Sciatic nerve (tissue), 2 donors: ENCODE results near the gene KRTAP10-8. TPM values are rescaled to one million over a fixed set of nuclear protein-coding genes. Genes with fewer than 3 reads are reported as not detected.
A peak's percentile ranks its signal among the peaks of the same experiment; 100 is the strongest.
"Not testable (repeated sequence)": the region's sequence is repeated elsewhere in the genome, so short reads cannot be mapped to it uniquely, and the experiment has no call there.

Experiments
- ATAC-seq: fragments of 200-7000 bp; cut with Tn5 transposase; one replicate; pipeline ENCODE4 v1.9.1; 2020; ENCODE audit warnings: mild to moderate bottlenecking, moderate library complexity
- DNase-seq: peaks from one replicate; pipeline ENCODE4 v3.0.0-alpha.2; 2020; ENCODE audit warnings: low spot score
- intact Hi-C: fragments of 100-400 bp; cut with DNase I; formaldehyde crosslinking; loops from one replicate; pipeline ENCODE4 v1.14.2; 2022
- total RNA-seq: library from RNA; stranded (reverse); fragmentation: NEBNext Ultra II Directional; extraction: Animal tissue kit (Norgen Biotek cat#: 25700); gene quantifications from one replicate; pipeline ENCODE4 v1.2.1, GENCODE V29; 2021
- donor health status: DM: no; HTN: no; CAD: no.
- donor health status: DM: no; HTN: no; CAD: no.

The KRTAP10-8 gene
- total RNA-seq, 1 donor from 2014 or later = not detected

DNA sequence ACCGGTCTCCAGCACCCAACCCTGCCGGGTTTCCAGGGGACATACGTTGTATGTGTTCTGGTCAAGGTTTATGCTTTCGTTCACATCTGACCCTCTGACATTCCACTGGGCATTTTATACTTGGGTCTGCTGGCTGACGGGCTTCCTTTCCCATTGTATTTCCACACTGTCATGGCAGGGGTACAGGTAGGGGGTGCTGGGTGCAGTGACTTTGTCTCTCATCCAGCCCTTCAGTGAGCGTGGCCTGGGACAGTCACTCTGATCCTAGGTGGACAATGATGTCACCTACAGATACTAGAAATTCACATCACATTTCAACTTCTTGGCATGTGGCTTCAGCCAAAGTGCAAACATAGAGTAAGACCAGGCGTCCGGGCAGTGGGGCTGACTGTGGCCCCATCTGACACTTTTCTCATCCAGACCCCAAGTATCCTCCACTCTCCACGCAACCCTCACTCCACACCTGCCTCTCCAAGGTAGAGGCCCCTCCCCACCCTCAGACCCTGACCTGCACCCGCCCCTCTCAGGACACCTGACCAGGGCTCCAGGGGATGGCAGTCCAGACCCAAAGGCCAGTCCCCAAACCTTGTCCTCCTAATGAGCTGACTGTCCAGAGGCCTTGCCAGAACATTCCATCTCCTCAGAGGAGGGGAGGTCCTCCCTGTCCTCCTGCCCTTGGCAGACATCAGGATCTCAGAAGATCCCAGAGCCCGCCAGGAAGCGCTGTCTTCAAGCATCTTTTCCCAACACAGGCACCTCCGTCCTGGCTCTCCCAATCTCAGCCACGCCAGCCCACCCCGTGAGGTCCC, 24.5 kb downstream of the KRTAP10-8 start:
- intact Hi-C loops = no loop called here
- no peak for ATAC-seq
- DNase-seq = peak; percentile 49

DNA sequence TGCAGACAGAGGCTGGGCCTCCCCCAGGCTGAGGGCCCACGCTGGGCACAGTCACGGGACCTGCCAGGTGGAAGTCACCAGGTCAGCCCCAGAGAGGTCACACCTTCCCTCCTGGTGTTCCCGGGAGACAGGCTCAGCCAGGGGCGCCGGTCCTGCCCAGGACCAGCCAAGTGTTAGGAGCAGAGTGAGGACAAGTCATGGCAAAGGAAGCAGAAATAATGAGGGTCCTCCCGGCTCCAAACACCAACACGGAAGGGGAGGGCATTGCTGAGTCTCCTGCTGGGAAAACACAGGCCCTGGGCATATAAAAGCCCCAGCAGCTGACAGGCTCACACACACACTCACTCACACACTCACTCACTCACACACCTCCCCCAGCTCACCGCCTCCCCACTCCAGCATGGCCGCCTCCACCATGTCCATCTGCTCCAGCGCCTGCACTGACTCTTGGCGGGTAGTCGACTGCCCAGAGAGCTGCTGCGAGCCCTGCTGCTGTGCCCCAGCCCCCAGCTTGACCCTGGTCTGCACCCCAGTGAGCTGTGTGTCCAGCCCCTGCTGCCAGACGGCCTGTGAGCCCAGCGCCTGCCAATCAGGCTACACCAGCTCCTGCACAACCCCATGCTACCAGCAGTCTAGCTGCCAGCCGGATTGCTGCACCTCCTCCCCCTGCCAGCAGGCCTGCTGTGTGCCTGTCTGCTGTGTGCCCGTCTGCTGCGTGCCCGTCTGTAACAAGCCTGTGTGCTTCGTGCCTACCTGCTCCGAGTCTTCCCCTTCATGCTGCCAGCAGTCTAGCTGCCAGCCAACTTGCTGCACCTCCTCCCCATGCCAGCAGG, 25.4 kb downstream of the KRTAP10-8 start, which contains the start of gene KRTAP10-10:
TSS of gene KRTAP10-10 (plus strand) at position 339 of the 833 bp plus-strand sequence. CDS start at position 401, 62 bp downstream.
- DNase-seq (peak; percentile 26), ATAC-seq (no peak)
- intact Hi-C loops = no loop called here

DNA sequence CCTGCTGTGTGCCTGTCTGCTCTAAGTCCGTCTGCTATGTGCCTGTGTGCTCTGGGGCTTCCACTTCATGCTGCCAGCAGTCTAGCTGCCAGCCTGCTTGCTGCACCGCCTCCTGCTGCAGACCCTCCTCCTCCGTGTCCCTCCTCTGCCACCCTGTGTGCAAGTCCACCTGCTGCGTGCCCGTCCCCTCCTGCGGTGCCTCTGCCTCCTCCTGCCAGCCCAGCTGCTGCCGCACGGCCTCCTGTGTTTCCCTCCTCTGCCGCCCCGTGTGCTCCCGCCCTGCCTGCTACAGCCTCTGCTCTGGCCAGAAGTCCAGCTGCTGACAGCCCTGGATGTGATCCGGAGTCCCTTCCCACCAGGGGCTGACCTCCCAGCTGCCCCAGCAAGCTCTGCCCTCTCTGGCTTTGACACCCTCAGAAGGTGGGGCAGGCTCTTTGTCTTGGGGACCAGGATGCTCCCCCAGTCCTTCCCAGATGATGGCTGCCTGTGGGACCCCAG, 26.0 kb downstream of the KRTAP10-8 start:
- ATAC-seq, intact Hi-C loops: not testable (repeated sequence)
- peak; percentile 35 for DNase-seq

- DNase-seq = peak; percentile 40
- ATAC-seq, intact Hi-C loops: not testable (repeated sequence)
These were observed 26.8 kb downstream of the KRTAP10-8 start for GRCh38 chr21:44638506-44639330.

DNA sequence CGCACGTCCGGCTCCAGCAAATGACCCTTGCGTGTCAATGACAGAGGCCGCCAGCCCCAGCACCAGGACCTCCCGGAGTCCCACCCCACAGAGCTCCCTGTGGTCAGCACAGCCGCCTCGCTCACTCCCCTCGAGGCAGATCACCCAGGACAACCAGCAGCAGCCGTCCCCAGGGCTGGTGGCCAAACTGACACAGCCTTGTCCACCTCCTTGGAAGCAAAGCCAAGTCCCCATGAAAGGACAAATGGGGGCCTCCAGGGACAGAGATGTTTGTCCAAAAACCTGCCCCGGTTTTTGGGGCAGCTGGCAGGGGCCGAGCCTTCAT, 27.4 kb downstream of the KRTAP10-8 start:
- peak; percentile 47 for DNase-seq
- intact Hi-C loops = no loop called here
- no peak for ATAC-seq

DNA sequence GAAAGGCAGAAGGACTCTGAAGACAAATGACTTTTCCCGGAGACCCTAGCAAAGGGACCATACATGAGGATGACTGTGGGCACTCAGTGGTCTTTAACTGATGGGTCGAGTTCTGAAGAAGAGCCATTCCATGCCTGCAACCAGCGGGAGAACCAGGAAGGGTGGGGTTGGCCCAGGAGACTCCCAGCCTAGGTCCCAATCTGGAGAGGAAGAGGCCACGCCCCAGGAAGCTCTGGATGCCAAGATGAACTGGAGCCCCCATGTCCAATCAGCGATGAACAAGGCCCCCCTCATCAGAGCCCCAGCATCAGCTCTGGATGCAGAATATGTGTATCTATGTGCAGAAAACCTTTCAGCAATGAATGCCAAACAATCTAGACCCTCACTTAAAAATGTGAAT, 28.9 kb downstream of the KRTAP10-8 start:
- intact Hi-C loops = no loop called here
- ATAC-seq (no peak), DNase-seq (peak; percentile 15)

GRCh38 chr21:44643741-44644310, 31.9 kb downstream of the KRTAP10-8 start:
- DNase-seq = peak; percentile 35
- no peak for ATAC-seq
- intact Hi-C loops = no loop called here

DNA sequence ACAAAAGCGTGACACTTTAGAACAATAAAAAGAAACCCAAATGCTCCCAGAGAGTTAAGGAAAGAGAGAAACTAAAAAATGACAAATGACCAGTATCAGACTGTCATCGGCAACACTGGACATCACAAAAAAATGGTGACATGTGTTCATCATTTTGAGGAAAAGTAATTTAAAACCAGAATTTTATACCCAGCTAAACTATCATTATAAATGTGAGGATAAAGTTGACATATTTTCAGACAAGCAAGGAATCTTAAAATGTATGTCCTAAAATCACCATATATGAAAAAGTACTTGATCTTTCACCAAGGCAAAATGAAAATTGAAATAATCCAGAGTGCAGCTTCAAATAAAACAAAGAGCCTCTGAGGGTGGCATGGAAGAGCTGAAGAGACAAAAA, 33.0 kb downstream of the KRTAP10-8 start:
- intact Hi-C loops = no loop called here

GRCh38 chr21:44646366-44647221, 34.7 kb downstream of the KRTAP10-8 start, which contains the start of gene KRTAP10-11:
TSS of gene KRTAP10-11 (plus strand) at chr21:44646414. CDS start at chr21:44646459, 45 bp downstream.
- intact Hi-C loops, ATAC-seq: not testable (repeated sequence)
- peak; percentile 14 for DNase-seq

More for the DNA sequence above, 33.0 kb downstream of the KRTAP10-8 start:
- no peak for DNase-seq
- no peak for ATAC-seq

GRCh38 chr21:44647222-44647552, 35.3 kb downstream of the KRTAP10-8 start:
- intact Hi-C loops = no loop called here
- DNase-seq = peak; percentile 36
- ATAC-seq = no peak

DNA sequence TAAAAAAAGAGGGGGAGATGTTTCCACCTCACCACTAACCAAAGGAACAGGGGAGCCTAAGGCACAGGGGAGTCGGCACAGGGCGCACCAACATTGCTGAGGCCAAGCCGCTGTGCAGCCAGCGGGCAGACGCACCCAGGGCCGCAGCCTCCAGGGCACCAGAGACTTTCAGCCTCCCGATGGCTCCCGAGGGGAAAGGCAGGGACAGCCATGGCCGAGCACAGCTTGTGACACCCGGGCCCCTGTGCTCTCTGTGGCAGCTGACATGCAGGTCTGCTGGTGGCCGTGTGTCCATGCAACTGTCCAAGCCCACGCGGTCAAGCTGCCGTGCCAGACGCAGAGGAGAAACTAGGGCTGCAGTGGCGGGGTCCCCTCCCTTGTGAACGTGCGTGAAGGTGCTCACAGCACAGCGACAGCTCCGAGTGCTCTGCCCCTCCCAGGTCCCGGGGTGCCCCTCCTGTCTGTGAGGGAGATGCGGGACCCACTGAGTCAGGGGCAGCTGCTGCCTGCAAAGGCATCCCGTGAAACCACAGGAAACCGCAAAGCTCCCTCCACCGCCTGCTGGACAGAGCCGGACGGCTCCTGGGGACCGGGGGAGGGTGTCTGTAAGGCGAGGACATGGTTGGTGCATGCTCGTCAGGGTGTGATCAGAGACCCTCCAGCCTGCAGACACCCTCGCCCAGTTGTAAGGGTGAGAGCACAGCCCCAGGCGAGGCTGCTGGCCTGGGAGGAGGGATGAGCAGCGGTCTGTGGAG, 36.9 kb downstream of the KRTAP10-8 start:
- intact Hi-C loops = no loop called here
- no peak for ATAC-seq
- DNase-seq = peak; percentile 50

DNA sequence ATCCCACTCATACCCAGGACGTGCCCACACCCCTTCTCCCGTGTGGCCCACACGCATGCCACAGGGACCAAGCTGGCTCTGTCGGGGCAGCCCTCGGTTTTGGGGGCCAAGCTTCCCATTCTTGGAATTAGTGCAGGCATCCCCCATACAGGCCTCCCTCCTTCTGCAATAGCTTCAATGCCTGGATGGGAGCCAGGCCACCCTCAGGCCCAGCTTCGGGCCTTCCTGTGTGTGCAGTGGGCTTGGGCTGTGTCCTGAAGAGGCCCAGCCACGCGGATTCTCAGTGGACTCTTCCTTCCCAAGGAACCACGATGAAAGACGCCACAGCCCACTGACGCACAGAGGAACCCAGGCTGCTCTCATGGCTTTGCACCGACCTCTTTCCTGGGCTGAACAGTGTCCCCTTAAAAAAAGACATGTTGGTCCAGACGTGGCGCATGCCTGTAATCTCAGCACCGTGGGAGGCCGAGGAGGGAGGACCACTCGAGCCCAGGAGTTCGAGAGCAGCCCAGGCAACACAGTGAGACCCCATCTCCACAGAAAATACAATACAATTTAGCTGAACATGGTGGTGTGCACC, 37.7 kb downstream of the KRTAP10-8 start:
- intact Hi-C loops = no loop called here
- no peak for ATAC-seq
- DNase-seq = peak; percentile 27

GRCh38 chr21:44650265-44650972, 38.5 kb downstream of the KRTAP10-8 start:
- intact Hi-C loops = no loop called here
- ATAC-seq = no peak
- peak; percentile 38 for DNase-seq

GRCh38 chr21:44650973-44651675, 39.2 kb downstream of the KRTAP10-8 start:
- no peak for ATAC-seq
- intact Hi-C loops = no loop called here
- DNase-seq = peak; percentile 25

GRCh38 chr21:44653123-44653522, 41.2 kb downstream of the KRTAP10-8 start:
- ATAC-seq (no peak), DNase-seq (peak; percentile 46)
- intact Hi-C loops = no loop called here
